ENCODE measurements around the gene SPARC.

DNA sequence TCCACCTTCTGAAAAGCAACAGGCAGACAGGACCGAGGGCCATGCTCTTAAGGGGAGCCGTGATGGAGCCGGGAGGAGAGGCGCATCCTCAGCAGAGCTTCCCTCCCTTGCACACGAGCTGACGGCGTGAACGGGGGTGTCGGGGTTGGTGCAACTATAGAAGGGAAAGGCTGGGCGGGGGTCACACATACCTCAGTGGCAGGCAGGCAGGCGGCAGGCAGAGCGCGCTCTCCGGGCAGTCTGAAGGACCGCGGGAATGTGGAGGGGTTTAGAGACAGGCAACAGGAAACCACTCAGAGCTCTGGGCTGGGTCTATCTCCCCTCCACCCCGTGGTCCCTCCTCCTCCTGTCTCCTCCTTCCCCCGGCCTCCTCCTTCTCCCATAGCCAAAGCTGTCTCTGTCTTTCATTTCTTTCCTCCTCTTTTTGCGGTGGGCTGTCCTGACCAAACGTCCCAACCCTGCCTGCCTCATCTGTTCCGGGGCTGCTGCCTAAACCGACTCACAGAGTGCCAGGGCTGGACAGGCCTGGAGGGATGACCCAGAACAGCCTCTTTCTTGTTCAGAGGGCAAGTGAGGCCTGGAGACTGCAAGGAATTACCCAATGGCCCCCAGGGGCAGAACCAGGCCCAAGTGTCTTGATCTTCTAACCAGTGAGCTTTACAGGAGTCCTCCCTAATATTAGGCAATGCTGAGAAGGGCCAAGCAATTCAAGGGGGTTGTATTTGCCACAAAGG is at the start of gene SPARC:
- TF ChIP-seq, protein P1, sequence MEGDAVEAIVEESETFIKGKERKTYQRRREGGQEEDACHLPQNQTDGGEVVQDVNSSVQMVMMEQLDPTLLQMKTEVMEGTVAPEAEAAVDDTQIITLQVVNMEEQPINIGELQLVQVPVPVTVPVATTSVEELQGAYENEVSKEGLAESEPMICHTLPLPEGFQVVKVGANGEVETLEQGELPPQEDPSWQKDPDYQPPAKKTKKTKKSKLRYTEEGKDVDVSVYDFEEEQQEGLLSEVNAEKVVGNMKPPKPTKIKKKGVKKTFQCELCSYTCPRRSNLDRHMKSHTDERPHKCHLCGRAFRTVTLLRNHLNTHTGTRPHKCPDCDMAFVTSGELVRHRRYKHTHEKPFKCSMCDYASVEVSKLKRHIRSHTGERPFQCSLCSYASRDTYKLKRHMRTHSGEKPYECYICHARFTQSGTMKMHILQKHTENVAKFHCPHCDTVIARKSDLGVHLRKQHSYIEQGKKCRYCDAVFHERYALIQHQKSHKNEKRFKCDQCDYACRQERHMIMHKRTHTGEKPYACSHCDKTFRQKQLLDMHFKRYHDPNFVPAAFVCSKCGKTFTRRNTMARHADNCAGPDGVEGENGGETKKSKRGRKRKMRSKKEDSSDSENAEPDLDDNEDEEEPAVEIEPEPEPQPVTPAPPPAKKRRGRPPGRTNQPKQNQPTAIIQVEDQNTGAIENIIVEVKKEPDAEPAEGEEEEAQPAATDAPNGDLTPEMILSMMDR (IDR thresholded peaks at IDR 0.05), result no peak
- TF ChIP-seq ZFX (IDR thresholded peaks at IDR 0.05; ENCODE audit: borderline replicate concordance), result no peak
